ENCODE measurements around the gene MCF2L2. TPM values are rescaled to one million over a fixed set of nuclear protein-coding genes. Genes with fewer than 3 reads are reported as not detected.

The MCF2L2 gene
- total RNA-seq, 4 donors from 2014 or later, result 0.13 to 0.49 (median 0.22) TPM; not detected in 1

DNA sequence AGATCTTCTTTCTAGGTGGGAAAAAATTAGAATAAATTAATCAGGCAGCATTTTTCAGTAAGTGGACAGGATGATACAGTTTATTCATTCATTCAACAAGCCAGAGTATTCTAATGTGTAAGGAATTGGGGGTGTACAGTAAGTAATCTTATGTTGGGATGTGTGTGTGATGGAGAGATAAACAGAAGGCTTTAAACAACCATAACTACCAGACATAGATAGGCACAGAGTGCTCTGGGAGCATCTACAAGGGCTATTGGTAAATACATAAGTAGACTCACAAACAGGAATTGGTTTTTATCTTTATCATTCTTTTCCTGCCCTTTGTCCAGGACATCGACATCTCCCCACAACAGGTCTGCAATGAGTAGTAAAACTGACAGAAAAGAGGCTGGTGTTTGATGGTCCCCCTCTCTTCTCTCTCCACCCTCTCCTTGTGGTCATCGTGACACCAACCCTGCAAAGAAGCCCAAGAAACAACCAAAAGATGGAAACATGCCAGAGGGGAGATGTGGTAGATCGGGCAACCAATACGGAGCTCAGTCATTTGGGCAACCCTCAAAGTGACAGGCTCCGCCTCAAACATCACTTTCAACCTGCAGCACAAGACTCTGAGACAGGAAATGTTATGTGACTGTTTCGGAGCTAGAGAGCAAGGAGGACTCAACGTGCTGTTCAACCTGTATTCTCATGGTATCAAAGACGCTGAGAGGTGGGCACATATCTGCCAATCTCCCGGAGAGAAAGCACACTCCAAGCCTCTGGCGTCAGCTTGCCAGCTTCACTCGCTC, 204.0 kb downstream of the MCF2L2 start:
- Histone ChIP-seq H3K27me3 (no peaks in the 10 kb centered on the region), H3K9me3 (no peaks in the 10 kb centered on the region), H3K4me1 (no peaks in the 10 kb centered on the region), H3K36me3 (no peaks in the 10 kb centered on the region), H3K27ac (no peak overlapping the region), H3K4me3 (replicated peaks in 1 of 3) (no peak overlapping the region)
- 71 to 88% methylated on average over 8 to 11 of the region's 11 CpGs for WGBS, 2 donors
- no peak for DNase-seq
- TF ChIP-seq, protein P1, sequence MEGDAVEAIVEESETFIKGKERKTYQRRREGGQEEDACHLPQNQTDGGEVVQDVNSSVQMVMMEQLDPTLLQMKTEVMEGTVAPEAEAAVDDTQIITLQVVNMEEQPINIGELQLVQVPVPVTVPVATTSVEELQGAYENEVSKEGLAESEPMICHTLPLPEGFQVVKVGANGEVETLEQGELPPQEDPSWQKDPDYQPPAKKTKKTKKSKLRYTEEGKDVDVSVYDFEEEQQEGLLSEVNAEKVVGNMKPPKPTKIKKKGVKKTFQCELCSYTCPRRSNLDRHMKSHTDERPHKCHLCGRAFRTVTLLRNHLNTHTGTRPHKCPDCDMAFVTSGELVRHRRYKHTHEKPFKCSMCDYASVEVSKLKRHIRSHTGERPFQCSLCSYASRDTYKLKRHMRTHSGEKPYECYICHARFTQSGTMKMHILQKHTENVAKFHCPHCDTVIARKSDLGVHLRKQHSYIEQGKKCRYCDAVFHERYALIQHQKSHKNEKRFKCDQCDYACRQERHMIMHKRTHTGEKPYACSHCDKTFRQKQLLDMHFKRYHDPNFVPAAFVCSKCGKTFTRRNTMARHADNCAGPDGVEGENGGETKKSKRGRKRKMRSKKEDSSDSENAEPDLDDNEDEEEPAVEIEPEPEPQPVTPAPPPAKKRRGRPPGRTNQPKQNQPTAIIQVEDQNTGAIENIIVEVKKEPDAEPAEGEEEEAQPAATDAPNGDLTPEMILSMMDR (IDR thresholded peaks at IDR 0.05), result no peak
- TF ChIP-seq POLR2A (IDR thresholded peaks at IDR 0.05), result no peak
- intact Hi-C loops (cut with DNase I), result no loop called here

DNA sequence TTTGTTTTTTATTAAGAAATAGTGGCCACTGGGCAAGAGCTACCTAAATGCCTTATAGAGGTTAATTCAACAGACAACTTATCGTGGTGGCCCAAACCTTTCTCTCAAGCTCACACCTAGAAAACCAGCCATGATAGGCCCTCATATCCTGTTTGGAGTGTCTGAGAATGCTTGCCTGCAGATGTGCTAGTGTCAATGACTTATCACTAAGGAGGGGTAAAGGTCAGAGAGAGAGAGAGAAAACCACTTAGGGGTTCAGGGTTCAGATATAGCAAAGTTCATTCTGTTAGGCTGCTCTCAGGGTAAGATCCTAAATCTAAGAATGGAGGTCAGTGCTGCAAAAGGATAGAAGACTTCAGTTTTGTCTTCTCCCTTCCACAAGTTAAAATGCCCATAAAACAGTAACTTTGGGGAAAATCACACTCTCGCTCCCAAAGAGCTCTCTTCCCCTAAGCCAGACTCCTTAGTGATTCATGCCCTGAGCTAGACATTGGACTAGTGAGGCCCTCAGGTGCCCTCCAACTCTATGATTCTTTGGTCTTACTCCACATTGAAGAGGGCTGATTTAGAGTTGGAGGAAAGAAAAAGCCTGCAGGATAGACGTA, 205.7 kb downstream of the MCF2L2 start:
- Histone ChIP-seq H3K9me3 (no peaks in the 10 kb centered on the region), H3K27ac (no peak overlapping the region), H3K36me3 (no peaks in the 10 kb centered on the region), H3K4me1 (no peaks in the 10 kb centered on the region), H3K4me3 (replicated peaks in 1 of 3) (no peak overlapping the region), H3K27me3 (no peaks in the 10 kb centered on the region)
- WGBS, 2 donors, result 95 to 97% methylated on average over 3 of the region's 3 CpGs
- DNase-seq, result no peak
- no peak for TF ChIP-seq POLR2A (IDR thresholded peaks at IDR 0.05)
- TF ChIP-seq, protein P1 (IDR thresholded peaks at IDR 0.05), result no peak
- intact Hi-C loops (cut with DNase I), result no loop called here

DNA sequence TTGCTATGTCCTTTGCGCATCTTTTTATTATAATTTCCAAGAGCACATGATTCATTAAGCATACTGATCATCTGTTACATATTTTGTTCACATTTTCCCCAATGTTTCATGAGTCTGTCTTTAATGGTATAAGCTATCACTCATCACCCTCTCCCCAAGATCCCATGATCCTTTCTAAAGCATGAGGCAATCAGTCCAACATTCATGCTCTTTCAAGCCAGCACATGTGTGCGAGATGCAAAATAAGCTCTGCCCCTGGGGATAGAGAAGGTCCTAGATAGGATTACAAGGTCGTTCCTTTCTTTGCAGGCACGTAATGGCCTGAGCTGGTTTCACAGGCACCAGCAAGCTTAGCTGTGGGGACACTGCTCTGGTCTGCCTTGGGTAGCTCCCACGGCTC, 207.6 kb downstream of the MCF2L2 start:
- H3K9me3 ChIP-seq, result no peaks in the 10 kb centered on the region
- no peaks in the 10 kb centered on the region for H3K4me1 ChIP-seq
- no peak overlapping the region for H3K27ac ChIP-seq
- 71 to 77% methylated on average over 5 of the region's 5 CpGs for WGBS, 2 donors
- intact Hi-C loops (cut with DNase I), result no loop called here
- no peak overlapping the region for H3K4me3 ChIP-seq (replicated peaks in 1 of 3)
- H3K27me3 ChIP-seq, result no peaks in the 10 kb centered on the region
- TF ChIP-seq, protein P1 (IDR thresholded peaks at IDR 0.05), result no peak
- TF ChIP-seq POLR2A (IDR thresholded peaks at IDR 0.05), result no peak
- no peak for DNase-seq
- H3K36me3 ChIP-seq, result no peaks in the 10 kb centered on the region

DNA sequence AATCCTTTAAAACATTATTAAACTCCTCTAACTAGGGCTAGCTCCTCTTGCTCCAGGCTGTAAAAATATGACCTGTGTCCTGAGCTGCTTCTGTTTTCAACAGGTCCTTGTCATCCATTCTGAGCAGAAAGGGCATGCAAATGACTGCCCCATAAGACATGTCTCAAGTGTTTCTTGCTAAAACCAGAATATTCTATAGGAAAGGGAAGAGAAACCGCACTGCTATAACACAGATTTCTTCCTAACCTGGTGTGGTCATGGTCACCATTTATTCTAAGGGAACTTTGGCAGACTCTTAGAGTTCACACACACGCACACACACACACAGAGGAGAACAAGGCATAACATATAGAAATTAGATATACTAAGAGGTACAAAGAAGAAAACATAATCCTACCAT, 209.6 kb downstream of the MCF2L2 start:
- H3K9me3 ChIP-seq, result no peaks in the 10 kb centered on the region
- H3K4me3 ChIP-seq (replicated peaks in 1 of 3), result no peak overlapping the region
- H3K4me1 ChIP-seq, result no peaks in the 10 kb centered on the region
- intact Hi-C loops (cut with DNase I), result no loop called here
- no peak overlapping the region for H3K27ac ChIP-seq
- DNase-seq, result no peak
- no peaks in the 10 kb centered on the region for H3K27me3 ChIP-seq
- WGBS, 2 donors, result 81 to 88% methylated on average over 2 of the region's 2 CpGs
- TF ChIP-seq, protein P1 (IDR thresholded peaks at IDR 0.05), result no peak
- no peak for TF ChIP-seq POLR2A (IDR thresholded peaks at IDR 0.05)
- H3K36me3 ChIP-seq, result no peaks in the 10 kb centered on the region

Data from thyroid gland (tissue), 4 donors.